Measurements from ENCODE around the gene LNP1. TPM values are rescaled to one million over a fixed set of nuclear protein-coding genes. Genes with fewer than 3 reads are reported as not detected.
A peak's percentile ranks its signal among the peaks of the same experiment; 100 is the strongest.

Gene LNP1
- total and polyA plus RNA-seq, 2 of the 13 experiments (the other 11 are each of a cell fraction or from before 2014, with no cell fraction given) = 3.6 to 7.0 TPM

DNA sequence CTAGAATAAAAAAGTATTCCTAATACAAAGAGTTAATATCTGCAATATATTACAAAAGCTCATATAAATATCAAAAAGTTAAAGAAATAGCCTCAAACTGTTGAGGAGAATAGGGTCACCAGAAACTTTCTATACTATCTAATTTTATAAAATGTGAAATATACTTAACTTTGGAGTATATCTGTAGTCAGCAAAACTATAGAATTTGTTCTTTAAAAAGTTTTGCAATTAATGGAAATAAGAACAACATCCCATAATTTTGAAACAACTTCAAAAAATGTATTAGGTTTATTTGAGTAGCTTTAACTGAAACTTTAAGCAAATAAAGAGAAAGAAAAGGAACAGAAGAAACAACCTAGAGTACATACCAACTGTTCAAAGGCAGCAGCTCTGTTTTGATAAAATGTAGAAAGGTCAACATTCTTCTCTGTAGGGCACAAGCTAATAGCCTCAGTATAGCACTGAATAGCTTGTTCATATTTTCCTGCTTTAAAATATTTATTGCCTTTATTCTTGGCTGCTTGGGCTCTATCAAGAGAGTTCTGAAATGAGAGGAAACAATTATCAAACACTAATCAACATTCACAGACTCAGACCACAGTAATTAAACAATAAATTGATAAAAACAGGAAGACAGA lies 14.8 kb upstream of the LNP1 start (continued):
- TF ChIP-seq, protein P1, sequence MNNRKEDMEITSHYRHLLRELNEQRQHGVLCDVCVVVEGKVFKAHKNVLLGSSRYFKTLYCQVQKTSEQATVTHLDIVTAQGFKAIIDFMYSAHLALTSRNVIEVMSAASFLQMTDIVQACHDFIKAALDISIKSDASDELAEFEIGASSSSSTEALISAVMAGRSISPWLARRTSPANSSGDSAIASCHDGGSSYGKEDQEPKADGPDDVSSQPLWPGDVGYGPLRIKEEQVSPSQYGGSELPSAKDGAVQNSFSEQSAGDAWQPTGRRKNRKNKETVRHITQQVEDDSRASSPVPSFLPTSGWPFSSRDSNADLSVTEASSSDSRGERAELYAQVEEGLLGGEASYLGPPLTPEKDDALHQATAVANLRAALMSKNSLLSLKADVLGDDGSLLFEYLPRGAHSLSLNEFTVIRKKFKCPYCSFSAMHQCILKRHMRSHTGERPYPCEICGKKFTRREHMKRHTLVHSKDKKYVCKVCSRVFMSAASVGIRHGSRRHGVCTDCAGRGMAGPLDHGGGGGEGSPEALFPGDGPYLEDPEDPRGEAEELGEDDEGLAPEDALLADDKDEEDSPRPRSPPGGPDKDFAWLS (CRISPR knock-in tag; IDR thresholded peaks at IDR 0.05; ENCODE audit: borderline replicate concordance) = no peak
- TF ChIP-seq, protein P2, sequence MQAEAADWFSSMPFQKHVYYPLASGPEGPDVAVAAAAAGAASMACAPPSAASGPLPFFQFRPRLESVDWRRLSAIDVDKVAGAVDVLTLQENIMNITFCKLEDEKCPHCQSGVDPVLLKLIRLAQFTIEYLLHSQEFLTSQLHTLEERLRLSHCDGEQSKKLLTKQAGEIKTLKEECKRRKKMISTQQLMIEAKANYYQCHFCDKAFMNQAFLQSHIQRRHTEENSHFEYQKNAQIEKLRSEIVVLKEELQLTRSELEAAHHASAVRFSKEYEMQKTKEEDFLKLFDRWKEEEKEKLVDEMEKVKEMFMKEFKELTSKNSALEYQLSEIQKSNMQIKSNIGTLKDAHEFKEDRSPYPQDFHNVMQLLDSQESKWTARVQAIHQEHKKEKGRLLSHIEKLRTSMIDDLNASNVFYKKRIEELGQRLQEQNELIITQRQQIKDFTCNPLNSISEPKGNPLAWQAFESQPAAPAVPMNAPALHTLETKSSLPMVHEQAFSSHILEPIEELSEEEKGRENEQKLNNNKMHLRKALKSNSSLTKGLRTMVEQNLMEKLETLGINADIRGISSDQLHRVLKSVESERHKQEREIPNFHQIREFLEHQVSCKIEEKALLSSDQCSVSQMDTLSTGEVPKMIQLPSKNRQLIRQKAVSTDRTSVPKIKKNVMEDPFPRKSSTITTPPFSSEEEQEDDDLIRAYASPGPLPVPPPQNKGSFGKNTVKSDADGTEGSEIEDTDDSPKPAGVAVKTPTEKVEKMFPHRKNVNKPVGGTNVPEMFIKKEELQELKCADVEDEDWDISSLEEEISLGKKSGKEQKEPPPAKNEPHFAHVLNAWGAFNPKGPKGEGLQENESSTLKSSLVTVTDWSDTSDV (CRISPR knock-in tag; IDR thresholded peaks at IDR 0.05) = no peak
- TF ChIP-seq AHR (CRISPR knock-in tag; IDR thresholded peaks at IDR 0.05) (no peak), CHCHD3 (CRISPR knock-in tag; IDR thresholded peaks at IDR 0.05) (no peak), MED1 (CRISPR knock-in tag; IDR thresholded peaks at IDR 0.05) (0 out of 2 replicates have a peak, but pooled peaks have one; percentile 34), KDM2A (CRISPR knock-in tag; IDR thresholded peaks at IDR 0.05; ENCODE audit: borderline replicate concordance, low read depth) (no peak), ERF (CRISPR knock-in tag; IDR thresholded peaks at IDR 0.05) (no peak), ZNF24 (IDR thresholded peaks at IDR 0.05) (no peak), ZNF564 (CRISPR knock-in tag; IDR thresholded peaks at IDR 0.05) (no peak), NPAS2 (CRISPR knock-in tag; IDR thresholded peaks at IDR 0.05; ENCODE audit: borderline replicate concordance) (no peak), AKAP8 (CRISPR knock-in tag; IDR thresholded peaks at IDR 0.05) (no peak), BCL6 (CRISPR knock-in tag; IDR thresholded peaks at IDR 0.05) (peak; percentile 59), NCOA2 (CRISPR knock-in tag; IDR thresholded peaks at IDR 0.05) (peak; percentile 65), ZNF598 (CRISPR knock-in tag; IDR thresholded peaks at IDR 0.05; ENCODE audit: borderline replicate concordance) (no peak), SKI (IDR thresholded peaks at IDR 0.05; ENCODE audit: partially characterized antibody) (no peak), RBAK (CRISPR knock-in tag; IDR thresholded peaks at IDR 0.05) (no peak), ELF1 (CRISPR knock-in tag; IDR thresholded peaks at IDR 0.05) (no peak), ZIK1 (CRISPR knock-in tag; IDR thresholded peaks at IDR 0.05; ENCODE audit: borderline replicate concordance, low read depth) (no peak), ZNF713 (CRISPR knock-in tag; IDR thresholded peaks at IDR 0.05) (no peak), RFXAP (CRISPR knock-in tag; IDR thresholded peaks at IDR 0.05; ENCODE audit: borderline replicate concordance) (no peak), ZFP36 (IDR thresholded peaks at IDR 0.05; ENCODE audit: borderline replicate concordance, low read depth, low read length, partially characterized antibody) (no peak), NR2F2 (IDR thresholded peaks at IDR 0.05; ENCODE audit: borderline replicate concordance, low read depth) (peak; percentile 89)
- TF ChIP-seq, protein P3, sequence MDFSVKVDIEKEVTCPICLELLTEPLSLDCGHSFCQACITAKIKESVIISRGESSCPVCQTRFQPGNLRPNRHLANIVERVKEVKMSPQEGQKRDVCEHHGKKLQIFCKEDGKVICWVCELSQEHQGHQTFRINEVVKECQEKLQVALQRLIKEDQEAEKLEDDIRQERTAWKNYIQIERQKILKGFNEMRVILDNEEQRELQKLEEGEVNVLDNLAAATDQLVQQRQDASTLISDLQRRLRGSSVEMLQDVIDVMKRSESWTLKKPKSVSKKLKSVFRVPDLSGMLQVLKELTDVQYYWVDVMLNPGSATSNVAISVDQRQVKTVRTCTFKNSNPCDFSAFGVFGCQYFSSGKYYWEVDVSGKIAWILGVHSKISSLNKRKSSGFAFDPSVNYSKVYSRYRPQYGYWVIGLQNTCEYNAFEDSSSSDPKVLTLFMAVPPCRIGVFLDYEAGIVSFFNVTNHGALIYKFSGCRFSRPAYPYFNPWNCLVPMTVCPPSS (IDR thresholded peaks at IDR 0.05) = no peak
- TF ChIP-seq, protein P4, sequence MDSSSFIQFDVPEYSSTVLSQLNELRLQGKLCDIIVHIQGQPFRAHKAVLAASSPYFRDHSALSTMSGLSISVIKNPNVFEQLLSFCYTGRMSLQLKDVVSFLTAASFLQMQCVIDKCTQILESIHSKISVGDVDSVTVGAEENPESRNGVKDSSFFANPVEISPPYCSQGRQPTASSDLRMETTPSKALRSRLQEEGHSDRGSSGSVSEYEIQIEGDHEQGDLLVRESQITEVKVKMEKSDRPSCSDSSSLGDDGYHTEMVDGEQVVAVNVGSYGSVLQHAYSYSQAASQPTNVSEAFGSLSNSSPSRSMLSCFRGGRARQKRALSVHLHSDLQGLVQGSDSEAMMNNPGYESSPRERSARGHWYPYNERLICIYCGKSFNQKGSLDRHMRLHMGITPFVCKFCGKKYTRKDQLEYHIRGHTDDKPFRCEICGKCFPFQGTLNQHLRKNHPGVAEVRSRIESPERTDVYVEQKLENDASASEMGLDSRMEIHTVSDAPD (CRISPR knock-in tag; IDR thresholded peaks at IDR 0.05) = no peak
- TF ChIP-seq, protein P5, sequence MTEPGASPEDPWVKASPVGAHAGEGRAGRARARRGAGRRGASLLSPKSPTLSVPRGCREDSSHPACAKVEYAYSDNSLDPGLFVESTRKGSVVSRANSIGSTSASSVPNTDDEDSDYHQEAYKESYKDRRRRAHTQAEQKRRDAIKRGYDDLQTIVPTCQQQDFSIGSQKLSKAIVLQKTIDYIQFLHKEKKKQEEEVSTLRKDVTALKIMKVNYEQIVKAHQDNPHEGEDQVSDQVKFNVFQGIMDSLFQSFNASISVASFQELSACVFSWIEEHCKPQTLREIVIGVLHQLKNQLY (CRISPR knock-in tag; IDR thresholded peaks at IDR 0.05) = no peak
